Hair follicular keratinocyte (primary cell): ENCODE data around the gene UBQLN4. TPM values are rescaled to one million over a fixed set of nuclear protein-coding genes. Genes with fewer than 3 reads are reported as not detected.

Experiments used
- total RNA-seq: library from RNA; depleted of rRNA; stranded (reverse); fragments of >200 nt; gene quantifications from 2 replicates; pipeline ENCODE4 v1.2.3, GENCODE V29; 2015

UBQLN4 gene
- 21.0 and 24.3 TPM in 2 replicates for total RNA-seq

DNA sequence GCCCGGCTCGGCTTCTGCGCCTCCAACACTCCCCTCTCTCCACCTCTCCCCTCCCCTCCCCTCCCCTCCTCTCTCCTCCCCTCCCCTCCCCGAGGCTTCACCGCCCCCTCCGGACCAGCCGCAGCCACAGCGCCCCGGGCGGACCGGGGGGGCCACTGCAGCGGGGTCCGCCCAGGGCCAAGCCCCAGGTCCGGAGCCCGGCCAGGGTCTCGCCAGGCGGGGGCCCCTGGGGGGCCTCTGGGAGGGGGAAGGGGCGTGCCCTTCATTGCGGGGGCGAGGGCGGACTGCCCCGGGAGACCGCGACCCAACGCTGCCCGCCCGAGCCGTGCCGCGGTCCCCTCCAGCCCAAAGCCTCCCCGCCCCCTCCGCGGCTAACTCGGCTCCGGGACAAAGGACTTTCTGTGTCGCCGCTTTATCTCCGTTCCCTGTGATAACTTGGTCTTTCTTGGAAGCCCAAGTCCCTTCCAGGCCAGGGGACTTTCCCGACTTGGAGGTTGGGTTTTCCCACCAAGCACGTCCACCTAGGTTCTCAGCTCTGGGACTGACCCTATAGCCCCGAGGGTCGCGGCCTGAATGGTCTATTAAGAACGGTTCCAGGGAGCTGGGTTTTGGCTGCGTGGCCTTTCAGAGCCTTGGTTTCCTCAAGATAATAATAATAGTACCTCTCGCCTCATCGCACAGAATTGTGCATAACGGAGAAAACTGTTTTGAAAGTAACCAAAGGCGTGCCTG lies at the start of gene UBQLN4:
Gene UBQLN4 (minus strand): TSS at position 31 of the 732 bp plus-strand sequence. CDS start 97 bp downstream, outside the sequence.

GRCh38 chr1:156082309-156083091 lies 28.9 kb upstream of the UBQLN4 start, which contains the start of gene MEX3A:
MEX3A (minus strand) TSS chr1:156082465; CDS start chr1:156081998, 467 bp downstream.

GRCh38 chr1:156060937-156061636 lies 7.5 kb upstream of the UBQLN4 start, which contains the start of gene RAB25:
RAB25 (plus strand) TSS chr1:156061160; CDS start chr1:156061401, 241 bp downstream.

DNA sequence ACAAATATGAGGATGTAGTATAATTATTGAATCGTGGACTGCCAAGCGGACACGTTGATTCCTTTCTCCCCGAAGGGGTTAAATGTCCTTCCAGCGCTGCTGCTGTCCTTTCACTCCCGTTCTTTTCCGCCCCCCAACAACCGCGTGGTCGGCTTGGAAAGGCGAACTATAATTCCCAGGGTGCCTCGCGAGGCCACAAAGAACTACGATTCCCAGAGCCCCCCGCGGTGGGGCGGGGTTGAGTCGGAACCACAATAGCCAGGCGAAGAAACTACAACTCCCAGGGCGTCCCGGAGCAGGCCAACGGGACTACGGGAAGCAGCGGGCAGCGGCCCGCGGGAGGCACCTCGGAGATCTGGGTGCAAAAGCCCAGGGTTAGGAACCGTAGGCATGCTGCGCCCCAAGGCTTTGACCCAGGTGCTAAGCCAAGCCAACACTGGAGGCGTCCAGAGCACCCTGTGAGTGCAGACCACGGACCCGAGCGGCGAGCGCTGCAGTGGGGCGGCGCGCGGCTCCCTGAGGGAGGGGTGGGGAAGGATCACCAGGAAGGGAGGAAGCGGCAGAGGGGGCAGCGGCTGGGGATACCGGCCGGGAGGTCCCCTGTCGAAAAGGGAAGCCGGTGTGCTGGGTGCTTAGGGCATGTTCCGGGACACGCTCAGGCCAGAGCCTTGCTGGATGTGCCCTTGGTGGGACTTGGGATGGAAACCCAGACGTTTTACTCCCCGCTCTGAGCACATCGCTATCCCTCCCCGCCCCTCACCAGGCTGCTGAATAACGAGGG lies 1.1 kb upstream of the UBQLN4 start, which contains the start of gene LAMTOR2:
Gene LAMTOR2 (plus strand): TSS at position 283 of the 781 bp plus-strand sequence. CDS start 108 bp downstream, at position 391.

DNA sequence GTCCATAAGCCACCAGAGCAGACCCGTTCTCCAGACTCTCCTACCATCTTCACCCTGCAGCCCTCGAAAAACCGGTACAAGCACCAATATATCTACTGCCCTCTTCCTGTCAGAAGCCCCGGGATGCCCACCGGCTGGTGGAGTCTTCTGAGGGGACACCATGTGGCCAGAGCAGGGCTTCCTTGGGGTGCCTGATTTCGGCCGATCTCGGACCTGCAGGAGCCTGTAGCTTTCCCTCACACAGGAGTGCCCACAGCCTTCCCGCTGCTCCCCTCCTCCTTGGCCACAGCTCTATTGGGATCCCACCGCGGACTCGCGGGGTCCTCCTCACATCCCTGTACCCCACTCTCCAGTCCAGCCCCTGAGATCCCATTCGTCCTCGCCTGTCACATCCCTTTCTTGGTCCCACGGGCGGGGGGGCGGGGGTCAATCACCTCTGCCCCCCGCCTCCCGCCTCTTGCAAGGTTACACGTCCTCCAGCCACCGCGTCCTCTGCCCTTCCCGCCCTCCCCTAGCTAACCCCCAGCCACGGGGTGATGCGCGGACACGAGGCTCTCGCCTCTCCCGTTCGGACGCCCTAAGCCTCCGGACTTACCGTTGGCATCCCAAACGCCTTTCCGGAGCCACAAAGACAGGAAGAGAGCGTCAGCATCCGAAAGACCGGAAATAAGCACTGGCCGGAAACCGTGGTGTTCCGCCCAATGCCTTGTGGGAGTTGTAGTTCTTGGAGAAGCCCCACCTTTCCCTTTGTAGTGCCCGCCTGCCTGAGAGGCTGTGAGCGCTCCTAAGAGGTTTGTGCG lies 33.1 kb downstream of the UBQLN4 start, which contains the start of gene SSR2:
Gene SSR2 (minus strand): TSS at position 659 of the 800 bp plus-strand sequence. CDS start 784 bp downstream, outside the sequence.

Other genes with a start within 250 kb of the UBQLN4 start
- 14.8 and 19.3 TPM in 2 replicates for gene GON4L, start 196.6 kb downstream of the UBQLN4 start, total RNA-seq
- 0.62 and 0.80 TPM in 2 replicates for gene SYT11, start 194.2 kb downstream of the UBQLN4 start, total RNA-seq
- gene RIT1, start 142.4 kb downstream of the UBQLN4 start, total RNA-seq = 17.6 and 19.8 TPM in 2 replicates
- 11.9 and 19.1 TPM in 2 replicates for gene KHDC4, start 119.4 kb downstream of the UBQLN4 start, total RNA-seq
- gene RXFP4, start 112.2 kb downstream of the UBQLN4 start, total RNA-seq = 0.23 TPM in 1 of 2 replicates, not detected in the other
- 66.1 and 121 TPM in 2 replicates for gene ARHGEF2, start 75.3 kb downstream of the UBQLN4 start, total RNA-seq
- gene SSR2, start 32.8 kb downstream of the UBQLN4 start, total RNA-seq = 484 and 494 TPM in 2 replicates
- 118 and 130 TPM in 2 replicates for gene LAMTOR2, start 984 bp upstream of the UBQLN4 start, total RNA-seq
- 66.7 and 81.8 TPM in 2 replicates for gene RAB25, start 7.4 kb upstream of the UBQLN4 start, total RNA-seq
- 1.8 and 2.0 TPM in 2 replicates for gene MEX3A, start 28.7 kb upstream of the UBQLN4 start, total RNA-seq
- gene LMNA, start 60.9 kb upstream of the UBQLN4 start, total RNA-seq = 735 and 836 TPM in 2 replicates
- 6.6 and 12.3 TPM in 2 replicates for gene SEMA4A, start 99.8 kb upstream of the UBQLN4 start, total RNA-seq
- 8.6 and 11.0 TPM in 2 replicates for gene SLC25A44, start 140.3 kb upstream of the UBQLN4 start, total RNA-seq
- gene PMF1, start 159.2 kb upstream of the UBQLN4 start, total RNA-seq = 67.9 and 81.5 TPM in 2 replicates
- not detected in 2 replicates for gene BGLAP, start 188.4 kb upstream of the UBQLN4 start, total RNA-seq
- 0.30 and 2.4 TPM in 2 replicates for gene PAQR6, start 194.3 kb upstream of the UBQLN4 start, total RNA-seq
- 35.9 and 40.1 TPM in 2 replicates for gene SMG5, start 229.0 kb upstream of the UBQLN4 start, total RNA-seq
- gene TMEM79, start 230.5 kb upstream of the UBQLN4 start, total RNA-seq = 7.6 and 9.1 TPM in 2 replicates
- 39.4 and 40.7 TPM in 2 replicates for gene GLMP, start 241.9 kb upstream of the UBQLN4 start, total RNA-seq
- not detected in 2 replicates for gene VHLL, start 245.5 kb upstream of the UBQLN4 start, total RNA-seq